Smooth muscle cell (in vitro differentiated cells): ENCODE data around the gene TYMS. TPM values are rescaled to one million over a fixed set of nuclear protein-coding genes. Genes with fewer than 3 reads are reported as not detected.

Experiments
- DNase-seq: peaks from one replicate; lab custom pipeline; 2025; ENCODE audit not compliant: unreplicated experiment; lab: John Stamatoyannopoulos, UW
- H2AFZ ChIP-seq: fragments of 200-600 bp; sonication (generic); 2 replicates; pipeline ENCODE4 v1.6.0; 2016; ENCODE audit warnings: antibody characterized with exemption, low read depth, mild to moderate bottlenecking
- H3F3A ChIP-seq: fragments of 200-600 bp; sonication (generic); 2 replicates; pipeline ENCODE4 v1.6.0; 2017; ENCODE audit warnings: antibody characterized with exemption, low read depth
- H3K27ac ChIP-seq: fragments of 200-600 bp; sonication (generic); 2 replicates; pipeline ENCODE4 v1.5.1; 2016; ENCODE audit warnings: low read depth, mild to moderate bottlenecking
- H3K27me3 ChIP-seq: fragments of 200-600 bp; sonication (generic); 2 replicates; pipeline ENCODE4 v1.6.1; 2016; ENCODE audit warnings: low read depth, mild to moderate bottlenecking
- H3K36me3 ChIP-seq: fragments of 200-600 bp; sonication (generic); 2 replicates; pipeline ENCODE4 v1.5.1; 2016; ENCODE audit warnings: low read depth
- H3K4me1 ChIP-seq: fragments of 200-600 bp; sonication (generic); 2 replicates; pipeline ENCODE4 v1.5.1; 2016; ENCODE audit warnings: low read depth
- H3K4me2 ChIP-seq: fragments of 200-600 bp; sonication (generic); 2 replicates; pipeline ENCODE4 v1.6.0; 2016; ENCODE audit warnings: mild to moderate bottlenecking
- H3K4me3 ChIP-seq: fragments of 200-600 bp; sonication (generic); 2 replicates; pipeline ENCODE4 v1.5.1; 2016; ENCODE audit warnings: mild to moderate bottlenecking
- H3K79me2 ChIP-seq: fragments of 200-600 bp; sonication (generic); 2 replicates; pipeline ENCODE4 v1.6.0; 2016; ENCODE audit warnings: low read depth, mild to moderate bottlenecking
- H3K9ac ChIP-seq: fragments of 200-600 bp; sonication (generic); 2 replicates; pipeline ENCODE4 v1.6.0; 2016; ENCODE audit warnings: low read depth
- H3K9me3 ChIP-seq: fragments of 200-600 bp; sonication (generic); replicated peaks from 2 replicates; pipeline ENCODE4 v1.5.1; 2016; ENCODE audit warnings: low read depth
- H4K20me1 ChIP-seq: fragments of 200-600 bp; sonication (generic); 2 replicates; pipeline ENCODE4 v1.6.0; 2016; ENCODE audit warnings: low read depth
- WGBS: methylation state at CpG from one replicate; pipeline ENCODE4 v1.1.7; 2016; ENCODE audit warnings: low lambda C conversion rate; 5-methylcytosine and 5-hydroxymethylcytosine counted together
- polyA plus RNA-seq: library from polyadenylated mRNA; unstranded; fragments of >200 nt; fragmentation: Nextera tagmentation; extraction: Ambion mirVana; gene quantifications from 2 replicates; pipeline ENCODE4 v1.2.1, GENCODE V29; 2016
- total RNA-seq: library from RNA; depleted of rRNA; stranded (reverse); fragments of >200 nt; gene quantifications from 2 replicates; pipeline ENCODE4 v1.2.3, GENCODE V29; 2014
- TF ChIP-seq, protein P1 (sequence below): fragments of 200-600 bp; sonication (generic); IDR thresholded peaks from 2 replicates; pipeline ENCODE4 v1.5.1; 2017; ENCODE audit warnings: borderline replicate concordance, mild to moderate bottlenecking, antibody characterized with exemption; ENCODE audit not compliant: insufficient read depth, poor library complexity, severe bottlenecking

Gene TYMS
- total and polyA plus RNA-seq, 2 experiments from 2014 or later, result 29.1 to 85.3 TPM

DNA sequence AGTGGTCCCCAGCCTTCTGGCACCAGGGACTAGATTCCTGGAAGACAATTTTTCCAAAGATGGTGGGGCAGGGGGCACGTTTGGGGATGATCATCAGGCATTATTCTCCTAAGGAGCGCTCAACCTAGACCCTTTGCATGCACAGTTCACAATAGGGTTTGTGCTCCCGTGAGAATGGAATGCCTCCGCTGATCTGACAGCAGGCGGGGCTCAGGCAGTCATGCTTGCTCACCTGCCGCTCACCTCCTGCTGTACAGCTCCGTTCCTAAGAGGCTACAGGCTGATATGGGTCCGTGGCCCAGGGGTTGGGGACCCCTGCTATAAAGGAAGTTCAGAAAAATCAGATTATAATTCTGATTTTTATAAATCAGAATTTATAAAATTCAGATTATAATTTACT lies 22.3 kb upstream of the TYMS start:
- Histone ChIP-seq H3K4me2 (peak overlapping the region; percentile 5), H3K36me3 (no peaks in the 10 kb centered on the region), H3K9ac (no peak overlapping the region), H3K79me2 (no peaks in the 10 kb centered on the region), H3K4me1 (peaks cover 11% of the 10 kb centered on the region), H3K27ac (peak overlapping the region; percentile 12), H4K20me1 (no peaks in the 10 kb centered on the region), H3K9me3 (no peaks in the 10 kb centered on the region), H3F3A (peaks cover 4% of the 10 kb centered on the region), H3K27me3 (no peaks in the 10 kb centered on the region), H2AFZ (no peak overlapping the region), H3K4me3 (no peak overlapping the region)
- WGBS, result 33% methylated on average over 8 of the region's 8 CpGs
- no peak for DNase-seq
- TF ChIP-seq, protein P1, sequence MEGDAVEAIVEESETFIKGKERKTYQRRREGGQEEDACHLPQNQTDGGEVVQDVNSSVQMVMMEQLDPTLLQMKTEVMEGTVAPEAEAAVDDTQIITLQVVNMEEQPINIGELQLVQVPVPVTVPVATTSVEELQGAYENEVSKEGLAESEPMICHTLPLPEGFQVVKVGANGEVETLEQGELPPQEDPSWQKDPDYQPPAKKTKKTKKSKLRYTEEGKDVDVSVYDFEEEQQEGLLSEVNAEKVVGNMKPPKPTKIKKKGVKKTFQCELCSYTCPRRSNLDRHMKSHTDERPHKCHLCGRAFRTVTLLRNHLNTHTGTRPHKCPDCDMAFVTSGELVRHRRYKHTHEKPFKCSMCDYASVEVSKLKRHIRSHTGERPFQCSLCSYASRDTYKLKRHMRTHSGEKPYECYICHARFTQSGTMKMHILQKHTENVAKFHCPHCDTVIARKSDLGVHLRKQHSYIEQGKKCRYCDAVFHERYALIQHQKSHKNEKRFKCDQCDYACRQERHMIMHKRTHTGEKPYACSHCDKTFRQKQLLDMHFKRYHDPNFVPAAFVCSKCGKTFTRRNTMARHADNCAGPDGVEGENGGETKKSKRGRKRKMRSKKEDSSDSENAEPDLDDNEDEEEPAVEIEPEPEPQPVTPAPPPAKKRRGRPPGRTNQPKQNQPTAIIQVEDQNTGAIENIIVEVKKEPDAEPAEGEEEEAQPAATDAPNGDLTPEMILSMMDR, result no peak

DNA sequence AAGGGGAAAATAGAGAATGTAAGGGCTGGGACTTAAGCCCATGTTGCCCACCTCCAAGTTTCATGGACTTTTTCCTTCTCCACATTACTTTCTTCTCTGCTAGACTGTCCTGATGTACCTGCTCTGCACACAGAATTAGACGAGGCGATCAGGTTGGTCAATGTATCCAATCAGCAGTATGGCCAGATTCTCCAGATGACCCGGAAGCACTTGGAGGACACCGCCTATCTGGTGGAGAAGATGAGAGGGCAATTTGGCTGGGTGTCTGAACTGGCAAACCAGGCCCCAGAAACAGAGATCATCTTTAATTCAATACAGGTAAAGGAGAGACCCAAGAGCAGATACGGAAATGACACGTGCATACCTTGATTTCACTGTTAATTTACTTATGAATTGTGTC lies 16.2 kb upstream of the TYMS start:
- H3K9me3 ChIP-seq, result no peaks in the 10 kb centered on the region
- H3K27ac ChIP-seq, result no peak overlapping the region

DNA sequence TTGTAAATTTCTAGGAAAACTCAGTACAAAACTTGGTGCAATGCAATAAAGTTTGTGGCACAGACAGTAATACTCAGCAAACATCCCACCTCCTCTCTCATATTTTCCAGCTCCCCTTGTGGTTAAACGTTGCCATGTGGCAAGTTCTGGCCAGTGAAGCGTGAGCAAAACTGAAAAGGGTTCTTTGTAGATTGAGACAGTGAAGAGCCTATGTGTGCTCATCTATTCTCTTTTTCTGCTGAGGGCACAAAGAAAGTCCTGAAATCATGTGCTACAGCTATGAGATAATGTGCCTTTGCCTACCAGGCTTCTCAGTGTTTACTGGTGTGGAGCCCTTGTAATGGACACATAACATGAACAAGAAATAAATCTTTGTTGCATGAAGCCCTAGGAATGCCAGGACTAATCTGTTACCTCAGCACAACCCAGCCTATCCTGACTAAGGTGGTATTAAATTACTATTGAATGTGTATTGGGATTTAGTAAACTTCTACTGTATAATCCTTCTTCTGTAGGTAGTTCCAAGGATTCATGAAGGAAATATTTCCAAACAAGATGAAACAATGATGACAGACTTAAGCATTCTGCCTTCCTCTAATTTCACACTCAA lies 13.0 kb upstream of the TYMS start:
- no peaks in the 10 kb centered on the region for H3K9me3 ChIP-seq
- no peak overlapping the region for H3K4me2 ChIP-seq
- H3F3A ChIP-seq, result no peaks in the 10 kb centered on the region
- H4K20me1 ChIP-seq, result no peaks in the 10 kb centered on the region
- TF ChIP-seq, protein P1, result no peak
- no peaks in the 10 kb centered on the region for H3K79me2 ChIP-seq
- DNase-seq, result no peak
- H3K36me3 ChIP-seq, result no peaks in the 10 kb centered on the region
- no peak overlapping the region for H3K27ac ChIP-seq
- WGBS, result 44% methylated on average over 2 of the region's 2 CpGs
- no peaks in the 10 kb centered on the region for H3K27me3 ChIP-seq
- H3K9ac ChIP-seq, result no peak overlapping the region
- no peaks in the 10 kb centered on the region for H3K4me1 ChIP-seq
- H3K4me3 ChIP-seq, result no peak overlapping the region
- no peak overlapping the region for H2AFZ ChIP-seq

More for the DNA sequence above, 16.2 kb upstream of the TYMS start:
- H3K9ac ChIP-seq, result no peak overlapping the region
- H3K36me3 ChIP-seq, result no peaks in the 10 kb centered on the region
- no peaks in the 10 kb centered on the region for H3K79me2 ChIP-seq
- DNase-seq, result no peak
- H3F3A ChIP-seq, result no peaks in the 10 kb centered on the region
- H3K27me3 ChIP-seq, result no peaks in the 10 kb centered on the region
- no peak overlapping the region for H3K4me3 ChIP-seq
- H3K4me1 ChIP-seq, result no peaks in the 10 kb centered on the region
- 94% methylated on average over 6 of the region's 6 CpGs for WGBS
- no peak overlapping the region for H3K4me2 ChIP-seq
- TF ChIP-seq, protein P1, result no peak
- no peak overlapping the region for H2AFZ ChIP-seq
- H4K20me1 ChIP-seq, result no peaks in the 10 kb centered on the region

DNA sequence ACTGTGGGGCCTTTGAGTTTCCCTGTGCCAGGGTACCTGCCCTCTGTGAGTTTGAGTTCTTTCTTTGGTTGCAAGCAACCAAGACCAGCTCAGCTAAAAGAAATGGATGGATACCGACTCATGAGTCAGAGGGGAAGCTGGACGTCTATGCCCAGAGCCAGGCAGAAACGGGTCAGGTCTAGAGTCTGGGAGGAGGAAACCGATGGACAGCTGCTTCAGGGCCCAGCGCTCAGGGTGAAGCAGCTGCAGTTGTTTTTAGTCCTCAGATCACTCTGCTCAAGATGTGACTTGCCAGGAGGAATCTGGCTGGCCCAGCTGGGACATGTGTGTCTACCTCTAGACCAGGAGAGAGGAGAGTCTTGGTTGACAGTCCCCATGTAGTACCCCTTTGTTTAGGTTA lies 10.1 kb upstream of the TYMS start:
- Histone ChIP-seq H3K79me2 (no peaks in the 10 kb centered on the region), H3K4me2 (no peak overlapping the region), H2AFZ (no peak overlapping the region), H3K36me3 (no peaks in the 10 kb centered on the region), H4K20me1 (no peaks in the 10 kb centered on the region), H3K4me1 (no peaks in the 10 kb centered on the region), H3K4me3 (no peak overlapping the region), H3K9me3 (no peaks in the 10 kb centered on the region), H3K9ac (no peak overlapping the region), H3K27me3 (no peaks in the 10 kb centered on the region), H3F3A (no peaks in the 10 kb centered on the region), H3K27ac (no peak overlapping the region)
- DNase-seq, result no peak
- 85% methylated on average over 5 of the region's 5 CpGs for WGBS
- TF ChIP-seq, protein P1, result no peak
